ENCODE measurements around the gene PPFIBP1.

DNA sequence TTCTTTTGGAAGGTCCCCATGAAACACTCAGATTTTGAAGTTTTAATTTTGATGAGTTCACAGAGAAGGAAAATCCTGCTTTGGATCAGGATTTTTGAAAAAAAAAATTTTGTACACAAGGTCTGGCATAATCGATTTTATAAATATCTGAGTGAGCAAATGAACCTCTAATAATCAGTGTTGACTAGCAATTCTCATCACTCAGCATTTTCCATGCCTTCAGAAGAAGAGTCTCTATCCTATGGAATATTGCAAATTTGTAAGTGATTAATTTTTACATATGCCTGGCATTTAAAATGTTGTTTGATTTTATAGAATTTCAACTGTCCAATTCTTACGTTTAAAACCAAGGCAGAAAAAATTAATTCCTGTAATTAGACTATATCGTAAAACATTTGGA lies 141.7 kb downstream of the PPFIBP1 start:
- TF ChIP-seq EZH2 (IDR thresholded peaks at IDR 0.05; ENCODE audit: low read length) = no peak
- TF ChIP-seq, protein P1, sequence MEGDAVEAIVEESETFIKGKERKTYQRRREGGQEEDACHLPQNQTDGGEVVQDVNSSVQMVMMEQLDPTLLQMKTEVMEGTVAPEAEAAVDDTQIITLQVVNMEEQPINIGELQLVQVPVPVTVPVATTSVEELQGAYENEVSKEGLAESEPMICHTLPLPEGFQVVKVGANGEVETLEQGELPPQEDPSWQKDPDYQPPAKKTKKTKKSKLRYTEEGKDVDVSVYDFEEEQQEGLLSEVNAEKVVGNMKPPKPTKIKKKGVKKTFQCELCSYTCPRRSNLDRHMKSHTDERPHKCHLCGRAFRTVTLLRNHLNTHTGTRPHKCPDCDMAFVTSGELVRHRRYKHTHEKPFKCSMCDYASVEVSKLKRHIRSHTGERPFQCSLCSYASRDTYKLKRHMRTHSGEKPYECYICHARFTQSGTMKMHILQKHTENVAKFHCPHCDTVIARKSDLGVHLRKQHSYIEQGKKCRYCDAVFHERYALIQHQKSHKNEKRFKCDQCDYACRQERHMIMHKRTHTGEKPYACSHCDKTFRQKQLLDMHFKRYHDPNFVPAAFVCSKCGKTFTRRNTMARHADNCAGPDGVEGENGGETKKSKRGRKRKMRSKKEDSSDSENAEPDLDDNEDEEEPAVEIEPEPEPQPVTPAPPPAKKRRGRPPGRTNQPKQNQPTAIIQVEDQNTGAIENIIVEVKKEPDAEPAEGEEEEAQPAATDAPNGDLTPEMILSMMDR (optimal IDR thresholded peaks at IDR 0.05 in 1 of 3, IDR thresholded peaks at IDR 0.05 in 1 of 3, conservative IDR thresholded peaks at IDR 0.05 in 1 of 3; ENCODE audit: extremely low read depth in 1 of 3, insufficient read depth in 2 of 3, low read length in 3 of 3) = no peak
